H1 (cell line): Measurements from ENCODE around the gene MLH3. TPM values are rescaled to one million over a fixed set of nuclear protein-coding genes. Genes with fewer than 3 reads are reported as not detected.

Source experiments
- KDM1A ChIP-seq: fragments of 200-600, 300-600 bp; sonication (generic); IDR thresholded peaks from 2 replicates; pipeline ENCODE4 v1.7.1; 2016; ENCODE audit warnings: mild to moderate bottlenecking, low read length, borderline replicate concordance
- USF2 ChIP-seq: IDR thresholded peaks from 2 replicates; pipeline ENCODE4 v1.6.1; 2011; ENCODE audit warnings: low read length, improper control_type of control experiment
- polyA plus RNA-seq, 7 experiments: library from polyadenylated mRNA; depleted of rRNA in 3 of 7; stranded (reverse) in 5 of 7; unstranded in 2 of 7; fragments of >200 nt in 5 of 7; fragments of 200-250 nt in 2 of 7; gene quantifications; 1 replicate in 5 of 7; 2 replicates in 1 of 7; 4 replicates in 1 of 7; pipeline versions ENCODE4 v1.2.1 to v1.2.3, GENCODE V29; 2011 to 2013; ENCODE audit warnings: missing spikeins in 2 of 7, mixed read lengths in 2 of 7
- total RNA-seq: library from RNA; stranded (reverse); fragmentation: NEBNext Ultra II Directional; extraction: Animal tissue kit (Norgen Biotek cat#: 25700); gene quantifications from 2 replicates; pipeline ENCODE4 v1.2.1, GENCODE V29; 2021
- TF ChIP-seq, protein P1 (sequence below): fragments of 300-600 bp; sonication (generic); IDR thresholded peaks from 2 replicates; pipeline ENCODE4 v1.7.1; 2012; ENCODE audit warnings: low read length, moderate library complexity, mild to moderate bottlenecking, inconsistent platforms; ENCODE audit not compliant: insufficient replicate concordance

MLH3 gene
- total and polyA plus RNA-seq, 2 of the 8 experiments (the other 6 are each of a cell fraction or from before 2014, with no cell fraction given): 9.3 to 20.1 TPM

GRCh38 chr14:75040507-75040906 is 10.8 kb downstream of the MLH3 start (continued):
- TF ChIP-seq, protein P1, sequence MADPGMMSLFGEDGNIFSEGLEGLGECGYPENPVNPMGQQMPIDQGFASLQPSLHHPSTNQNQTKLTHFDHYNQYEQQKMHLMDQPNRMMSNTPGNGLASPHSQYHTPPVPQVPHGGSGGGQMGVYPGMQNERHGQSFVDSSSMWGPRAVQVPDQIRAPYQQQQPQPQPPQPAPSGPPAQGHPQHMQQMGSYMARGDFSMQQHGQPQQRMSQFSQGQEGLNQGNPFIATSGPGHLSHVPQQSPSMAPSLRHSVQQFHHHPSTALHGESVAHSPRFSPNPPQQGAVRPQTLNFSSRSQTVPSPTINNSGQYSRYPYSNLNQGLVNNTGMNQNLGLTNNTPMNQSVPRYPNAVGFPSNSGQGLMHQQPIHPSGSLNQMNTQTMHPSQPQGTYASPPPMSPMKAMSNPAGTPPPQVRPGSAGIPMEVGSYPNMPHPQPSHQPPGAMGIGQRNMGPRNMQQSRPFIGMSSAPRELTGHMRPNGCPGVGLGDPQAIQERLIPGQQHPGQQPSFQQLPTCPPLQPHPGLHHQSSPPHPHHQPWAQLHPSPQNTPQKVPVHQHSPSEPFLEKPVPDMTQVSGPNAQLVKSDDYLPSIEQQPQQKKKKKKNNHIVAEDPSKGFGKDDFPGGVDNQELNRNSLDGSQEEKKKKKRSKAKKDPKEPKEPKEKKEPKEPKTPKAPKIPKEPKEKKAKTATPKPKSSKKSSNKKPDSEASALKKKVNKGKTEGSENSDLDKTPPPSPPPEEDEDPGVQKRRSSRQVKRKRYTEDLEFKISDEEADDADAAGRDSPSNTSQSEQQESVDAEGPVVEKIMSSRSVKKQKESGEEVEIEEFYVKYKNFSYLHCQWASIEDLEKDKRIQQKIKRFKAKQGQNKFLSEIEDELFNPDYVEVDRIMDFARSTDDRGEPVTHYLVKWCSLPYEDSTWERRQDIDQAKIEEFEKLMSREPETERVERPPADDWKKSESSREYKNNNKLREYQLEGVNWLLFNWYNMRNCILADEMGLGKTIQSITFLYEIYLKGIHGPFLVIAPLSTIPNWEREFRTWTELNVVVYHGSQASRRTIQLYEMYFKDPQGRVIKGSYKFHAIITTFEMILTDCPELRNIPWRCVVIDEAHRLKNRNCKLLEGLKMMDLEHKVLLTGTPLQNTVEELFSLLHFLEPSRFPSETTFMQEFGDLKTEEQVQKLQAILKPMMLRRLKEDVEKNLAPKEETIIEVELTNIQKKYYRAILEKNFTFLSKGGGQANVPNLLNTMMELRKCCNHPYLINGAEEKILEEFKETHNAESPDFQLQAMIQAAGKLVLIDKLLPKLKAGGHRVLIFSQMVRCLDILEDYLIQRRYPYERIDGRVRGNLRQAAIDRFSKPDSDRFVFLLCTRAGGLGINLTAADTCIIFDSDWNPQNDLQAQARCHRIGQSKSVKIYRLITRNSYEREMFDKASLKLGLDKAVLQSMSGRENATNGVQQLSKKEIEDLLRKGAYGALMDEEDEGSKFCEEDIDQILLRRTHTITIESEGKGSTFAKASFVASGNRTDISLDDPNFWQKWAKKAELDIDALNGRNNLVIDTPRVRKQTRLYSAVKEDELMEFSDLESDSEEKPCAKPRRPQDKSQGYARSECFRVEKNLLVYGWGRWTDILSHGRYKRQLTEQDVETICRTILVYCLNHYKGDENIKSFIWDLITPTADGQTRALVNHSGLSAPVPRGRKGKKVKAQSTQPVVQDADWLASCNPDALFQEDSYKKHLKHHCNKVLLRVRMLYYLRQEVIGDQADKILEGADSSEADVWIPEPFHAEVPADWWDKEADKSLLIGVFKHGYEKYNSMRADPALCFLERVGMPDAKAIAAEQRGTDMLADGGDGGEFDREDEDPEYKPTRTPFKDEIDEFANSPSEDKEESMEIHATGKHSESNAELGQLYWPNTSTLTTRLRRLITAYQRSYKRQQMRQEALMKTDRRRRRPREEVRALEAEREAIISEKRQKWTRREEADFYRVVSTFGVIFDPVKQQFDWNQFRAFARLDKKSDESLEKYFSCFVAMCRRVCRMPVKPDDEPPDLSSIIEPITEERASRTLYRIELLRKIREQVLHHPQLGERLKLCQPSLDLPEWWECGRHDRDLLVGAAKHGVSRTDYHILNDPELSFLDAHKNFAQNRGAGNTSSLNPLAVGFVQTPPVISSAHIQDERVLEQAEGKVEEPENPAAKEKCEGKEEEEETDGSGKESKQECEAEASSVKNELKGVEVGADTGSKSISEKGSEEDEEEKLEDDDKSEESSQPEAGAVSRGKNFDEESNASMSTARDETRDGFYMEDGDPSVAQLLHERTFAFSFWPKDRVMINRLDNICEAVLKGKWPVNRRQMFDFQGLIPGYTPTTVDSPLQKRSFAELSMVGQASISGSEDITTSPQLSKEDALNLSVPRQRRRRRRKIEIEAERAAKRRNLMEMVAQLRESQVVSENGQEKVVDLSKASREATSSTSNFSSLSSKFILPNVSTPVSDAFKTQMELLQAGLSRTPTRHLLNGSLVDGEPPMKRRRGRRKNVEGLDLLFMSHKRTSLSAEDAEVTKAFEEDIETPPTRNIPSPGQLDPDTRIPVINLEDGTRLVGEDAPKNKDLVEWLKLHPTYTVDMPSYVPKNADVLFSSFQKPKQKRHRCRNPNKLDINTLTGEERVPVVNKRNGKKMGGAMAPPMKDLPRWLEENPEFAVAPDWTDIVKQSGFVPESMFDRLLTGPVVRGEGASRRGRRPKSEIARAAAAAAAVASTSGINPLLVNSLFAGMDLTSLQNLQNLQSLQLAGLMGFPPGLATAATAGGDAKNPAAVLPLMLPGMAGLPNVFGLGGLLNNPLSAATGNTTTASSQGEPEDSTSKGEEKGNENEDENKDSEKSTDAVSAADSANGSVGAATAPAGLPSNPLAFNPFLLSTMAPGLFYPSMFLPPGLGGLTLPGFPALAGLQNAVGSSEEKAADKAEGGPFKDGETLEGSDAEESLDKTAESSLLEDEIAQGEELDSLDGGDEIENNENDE: no peak
- TF ChIP-seq USF2 (no peak), KDM1A (no peak)
